WI38 (cell line): ENCODE results near the gene HECTD1.

Experiments used
- H3K4me3 ChIP-seq: 2 replicates; pipeline ENCODE4 v1.5.1; 2011; ENCODE audit warnings: low read depth, mild to moderate bottlenecking, control low read depth, low read length
- CTCF ChIP-seq: IDR thresholded peaks from 2 replicates; pipeline ENCODE4 v1.5.1; 2012; ENCODE audit warnings: low read depth, mild to moderate bottlenecking, control low read depth, low read length

Gene HECTD1

GRCh38 chr14:31164115-31164514 lies 43.5 kb downstream of the HECTD1 start:
- no peak for TF ChIP-seq CTCF

GRCh38 chr14:31162910-31163649 lies 44.5 kb downstream of the HECTD1 start:
- no peak overlapping the region for H3K4me3 ChIP-seq
- TF ChIP-seq CTCF = no peak

More at GRCh38 chr14:31164115-31164514, 43.5 kb downstream of the HECTD1 start:
- H3K4me3 ChIP-seq = no peak overlapping the region

- no peak overlapping the region for H3K4me3 ChIP-seq
- no peak for TF ChIP-seq CTCF
These were observed 46.3 kb downstream of the HECTD1 start for GRCh38 chr14:31161274-31161673.

GRCh38 chr14:31159682-31160296 lies 47.8 kb downstream of the HECTD1 start:
- TF ChIP-seq CTCF = no peak
- no peak overlapping the region for H3K4me3 ChIP-seq

- no peak for TF ChIP-seq CTCF
- no peak overlapping the region for H3K4me3 ChIP-seq
These were observed 52.6 kb downstream of the HECTD1 start for GRCh38 chr14:31154956-31155355.

GRCh38 chr14:31142455-31143087 lies 65.0 kb downstream of the HECTD1 start:
- TF ChIP-seq CTCF = no peak
- no peak overlapping the region for H3K4me3 ChIP-seq

GRCh38 chr14:31139301-31139847 lies 68.2 kb downstream of the HECTD1 start:
- H3K4me3 ChIP-seq = no peak overlapping the region
- TF ChIP-seq CTCF = no peak
